22Rv1 (cell line): ENCODE results near the gene RNF20.

ENCODE experiments used
- ZFX ChIP-seq: fragments of 450-650 bp; IDR thresholded peaks from 2 replicates; pipeline ENCODE4 v1.6.1; 2017; ENCODE audit warnings: antibody characterized with exemption, borderline replicate concordance
- TF ChIP-seq, protein P1 (sequence below): fragments of 450-650 bp; IDR thresholded peaks from 2 replicates; pipeline ENCODE4 v1.5.1; 2017; ENCODE audit warnings: mild to moderate bottlenecking

DNA sequence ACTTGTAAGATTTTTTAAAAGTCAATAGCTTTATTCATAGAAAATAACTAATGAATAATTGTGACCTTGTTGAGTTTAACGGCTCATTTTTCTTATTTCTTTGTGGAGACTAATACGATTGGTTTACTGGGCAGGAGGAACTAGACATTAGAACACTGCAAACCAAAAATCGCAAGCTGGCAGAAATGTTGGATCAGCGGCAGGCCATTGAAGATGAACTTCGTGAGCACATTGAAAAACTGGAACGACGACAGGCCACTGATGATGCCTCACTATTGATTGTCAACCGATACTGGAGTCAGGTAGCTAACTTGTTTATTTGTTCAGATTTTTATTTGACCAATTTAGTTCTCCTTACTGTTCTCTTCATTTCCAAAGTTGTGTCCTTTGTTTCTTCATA, 6.4 kb downstream of the RNF20 start:
- TF ChIP-seq, protein P1, sequence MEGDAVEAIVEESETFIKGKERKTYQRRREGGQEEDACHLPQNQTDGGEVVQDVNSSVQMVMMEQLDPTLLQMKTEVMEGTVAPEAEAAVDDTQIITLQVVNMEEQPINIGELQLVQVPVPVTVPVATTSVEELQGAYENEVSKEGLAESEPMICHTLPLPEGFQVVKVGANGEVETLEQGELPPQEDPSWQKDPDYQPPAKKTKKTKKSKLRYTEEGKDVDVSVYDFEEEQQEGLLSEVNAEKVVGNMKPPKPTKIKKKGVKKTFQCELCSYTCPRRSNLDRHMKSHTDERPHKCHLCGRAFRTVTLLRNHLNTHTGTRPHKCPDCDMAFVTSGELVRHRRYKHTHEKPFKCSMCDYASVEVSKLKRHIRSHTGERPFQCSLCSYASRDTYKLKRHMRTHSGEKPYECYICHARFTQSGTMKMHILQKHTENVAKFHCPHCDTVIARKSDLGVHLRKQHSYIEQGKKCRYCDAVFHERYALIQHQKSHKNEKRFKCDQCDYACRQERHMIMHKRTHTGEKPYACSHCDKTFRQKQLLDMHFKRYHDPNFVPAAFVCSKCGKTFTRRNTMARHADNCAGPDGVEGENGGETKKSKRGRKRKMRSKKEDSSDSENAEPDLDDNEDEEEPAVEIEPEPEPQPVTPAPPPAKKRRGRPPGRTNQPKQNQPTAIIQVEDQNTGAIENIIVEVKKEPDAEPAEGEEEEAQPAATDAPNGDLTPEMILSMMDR, result no peak
- no peak for TF ChIP-seq ZFX
